Choroid plexus epithelial cell (primary cell): ENCODE data around the gene MAP3K20.

Source experiments
- DNase-seq: peaks from one replicate; pipeline ENCODE4 v3.0.0-alpha.2; 2010; ENCODE audit warnings: low read depth
- H3K4me3 ChIP-seq: 2 replicates; pipeline ENCODE4 v1.5.1; 2011; ENCODE audit warnings: low read depth, mild to moderate bottlenecking, control low read depth, low read length, moderate library complexity
- CTCF ChIP-seq: conservative IDR thresholded peaks from 2 replicates; pipeline ENCODE4 v1.5.1; 2011; ENCODE audit warnings: low read depth, mild to moderate bottlenecking, control low read depth, inconsistent platforms, low read length, moderate library complexity

Gene MAP3K20

DNA sequence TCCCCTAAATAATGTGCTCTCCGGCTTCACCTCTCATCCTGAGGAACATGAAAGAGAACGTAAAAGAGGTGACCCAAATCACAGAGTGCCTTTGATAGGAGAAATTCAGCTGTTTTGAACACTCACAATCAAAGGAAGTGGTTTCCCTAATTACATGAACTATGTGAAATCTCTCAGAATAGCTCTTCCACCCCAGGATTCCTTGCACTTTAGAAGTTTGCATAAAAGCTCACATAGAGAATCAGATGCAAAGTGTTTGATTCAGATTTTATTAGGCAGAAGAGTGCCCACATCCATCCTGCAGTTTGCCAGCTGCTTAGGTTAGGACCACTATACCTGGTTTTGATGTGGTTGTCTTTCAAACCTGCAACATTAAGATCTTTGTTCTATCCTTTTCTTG is 61.0 kb downstream of the MAP3K20 start:
- no peak overlapping the region for H3K4me3 ChIP-seq
- no peak for DNase-seq
- no peak for TF ChIP-seq CTCF

DNA sequence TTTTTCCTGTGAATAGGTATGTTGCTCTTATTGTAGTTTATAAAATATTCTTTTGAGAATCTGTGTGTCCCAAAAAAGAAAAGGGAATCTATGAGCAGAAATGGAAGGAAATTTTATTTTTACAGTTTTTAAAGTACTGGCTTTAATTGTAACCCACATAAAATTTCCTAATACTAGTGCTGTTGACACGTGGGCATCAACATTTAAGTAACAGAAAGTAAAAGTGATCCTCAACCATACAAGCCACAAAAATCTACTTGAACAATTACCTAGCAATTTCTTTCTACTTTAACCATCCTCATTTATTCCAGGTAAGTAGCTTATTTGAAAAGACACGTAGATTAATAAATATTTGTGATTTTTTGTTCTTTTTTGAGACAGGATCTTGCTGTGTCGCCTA is 62.0 kb downstream of the MAP3K20 start:
- TF ChIP-seq CTCF = no peak
- no peak overlapping the region for H3K4me3 ChIP-seq
- DNase-seq = no peak

GRCh38 chr2:173138962-173139361 is 63.3 kb downstream of the MAP3K20 start:
- TF ChIP-seq CTCF = no peak
- no peak for DNase-seq
- H3K4me3 ChIP-seq = no peak overlapping the region

DNA sequence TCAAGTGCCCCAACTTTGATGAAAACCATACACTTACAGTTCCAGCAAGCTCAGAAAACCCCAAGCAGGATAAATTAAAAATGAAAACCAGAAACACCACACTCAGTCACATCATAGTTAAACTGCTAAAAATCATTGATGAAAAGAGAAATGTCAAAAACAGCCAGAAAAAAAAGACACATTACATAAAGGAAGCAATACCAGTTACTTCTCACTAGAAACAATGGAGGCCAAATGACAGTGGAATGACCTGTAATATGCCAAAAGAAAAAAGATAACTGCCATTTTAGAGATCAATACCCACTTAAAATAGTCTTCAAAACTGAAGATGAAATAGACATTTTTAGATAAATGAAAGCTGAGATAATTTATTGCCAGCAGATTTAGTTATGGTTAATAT is 66.0 kb downstream of the MAP3K20 start:
- TF ChIP-seq CTCF = no peak
- no peak overlapping the region for H3K4me3 ChIP-seq
- DNase-seq = no peak

GRCh38 chr2:173145454-173145853 is 69.8 kb downstream of the MAP3K20 start:
- no peak for DNase-seq
- no peak overlapping the region for H3K4me3 ChIP-seq
- TF ChIP-seq CTCF = no peak

GRCh38 chr2:173146590-173146989 is 70.9 kb downstream of the MAP3K20 start:
- no peak for TF ChIP-seq CTCF
- peak; percentile 24 for DNase-seq
- H3K4me3 ChIP-seq = no peak overlapping the region

DNA sequence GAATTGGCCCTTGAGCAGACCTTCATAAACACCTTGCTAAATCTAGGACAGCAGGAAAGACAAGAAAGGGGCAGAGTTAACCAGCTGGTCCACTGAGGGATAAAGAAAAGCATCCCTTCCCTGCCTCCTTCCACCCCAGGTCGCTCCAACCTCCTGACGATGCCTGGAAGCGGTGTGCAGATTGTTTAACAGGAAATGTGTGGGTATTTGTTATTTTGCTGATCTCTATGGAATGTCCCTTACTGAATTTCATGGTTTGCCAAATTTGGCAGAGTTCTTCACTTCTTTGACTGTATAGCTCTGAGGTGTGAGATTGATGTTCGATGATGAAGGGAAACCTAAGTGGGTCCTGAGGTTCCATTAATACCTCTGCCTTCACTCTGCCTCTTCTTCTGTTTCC is 72.9 kb downstream of the MAP3K20 start:
- no peak for TF ChIP-seq CTCF

More for the DNA sequence above, 72.9 kb downstream of the MAP3K20 start:
- DNase-seq = peak; percentile 57
- no peak overlapping the region for H3K4me3 ChIP-seq
